Endothelial cell of umbilical vein (primary cell): ENCODE data around the gene USP7. TPM values are rescaled to one million over a fixed set of nuclear protein-coding genes. Genes with fewer than 3 reads are reported as not detected.

ENCODE experiments used
- BruUV-seq: library from RNA; stranded (reverse); fragments of 400-500 nt; replicated peaks from 2 replicates; lab custom pipeline; 2021; lab: Mats Ljungman, UMichigan
- CTCF ChIA-PET: fragments of 300-600, 350-600 bp; sonication (Branson Sonifier 250); formaldehyde crosslinking; loops from one replicate; lab custom pipeline; 2021; ENCODE audit warnings: antibody characterized with exemption, inconsistent platforms; lab: Charles Lee
- POLR2A ChIA-PET: fragments of 300-600, 350-600 bp; sonication (Branson Sonifier 250); formaldehyde crosslinking; loops from one replicate; lab custom pipeline; 2021; ENCODE audit warnings: antibody characterized with exemption, inconsistent platforms; lab: Charles Lee
- DNase-seq: peaks from one replicate; pipeline ENCODE4 v3.0.0-alpha.2; 2011; ENCODE audit warnings: low read depth, low spot score
- FAIRE-seq: peaks from 2 replicates; lab custom pipeline; 2011; peaks lifted over from hg19 to GRCh38; lab: Jason Lieb, UNC
- H2AFZ ChIP-seq: 2 replicates; pipeline ENCODE4 v1.6.0; 2012; ENCODE audit warnings: low read depth, low read length, control low read depth, inconsistent platforms
- H3K27ac ChIP-seq: 2 replicates; pipeline ENCODE4 v1.5.1; 2011; ENCODE audit warnings: low read depth, mild to moderate bottlenecking, control low read depth, low read length, moderate library complexity; ENCODE audit not compliant: insufficient read depth
- H3K27me3 ChIP-seq, 2 experiments: 2 replicates each; pipeline versions ENCODE4 v1.6.0 to v1.6.1; 2011; ENCODE audit warnings: low read length in 2 of 2, mixed read lengths in 1 of 2; ENCODE audit not compliant: control insufficient read depth in 2 of 2, insufficient read depth in 2 of 2
- H3K36me3 ChIP-seq, 2 experiments: 2 replicates in 1 of 2; 3 replicates in 1 of 2; pipeline ENCODE4 v1.5.1; 2011; ENCODE audit warnings: low read length in 2 of 2, mild to moderate bottlenecking in 1 of 2, moderate library complexity in 1 of 2; ENCODE audit not compliant: control insufficient read depth in 2 of 2, insufficient read depth in 2 of 2; ENCODE audit errors: extremely low read depth in 1 of 2
- H3K4me1 ChIP-seq: 3 replicates; pipeline ENCODE4 v1.5.1; 2011; ENCODE audit warnings: mild to moderate bottlenecking, low read length; ENCODE audit not compliant: control insufficient read depth, insufficient read depth; ENCODE audit errors: extremely low read depth
- H3K4me2 ChIP-seq: 2 replicates; pipeline ENCODE4 v1.6.1; 2011; ENCODE audit warnings: low read length, control low read depth, mixed read lengths; ENCODE audit not compliant: insufficient read depth
- H3K4me3 ChIP-seq, 3 experiments: fragments of 200-600 bp in 1 of 3; sonication (generic), shearing (Covaris generic) in 1 of 3; replicated peaks in 1 of 3; 2 replicates each; pipeline ENCODE4 v1.5.1; 2011 to 2016; ENCODE audit warnings: control low read depth in 3 of 3, low read length in 3 of 3, mild to moderate bottlenecking in 2 of 3, inconsistent platforms in 1 of 3, low read depth in 1 of 3, moderate library complexity in 1 of 3; ENCODE audit not compliant: insufficient read depth in 1 of 3
- H3K79me2 ChIP-seq: 2 replicates; pipeline ENCODE4 v1.6.0; 2012; ENCODE audit warnings: low read length, inconsistent platforms; ENCODE audit not compliant: control insufficient read depth, insufficient read depth
- H3K9ac ChIP-seq: replicated peaks from 2 replicates; pipeline ENCODE3; 2011; ENCODE audit warnings: low read length, control low read depth; ENCODE audit not compliant: insufficient read depth; ENCODE audit errors: extremely low read depth
- H3K9me1 ChIP-seq: replicated peaks from 3 replicates; pipeline ENCODE4 v1.6.0; 2011; ENCODE audit warnings: mild to moderate bottlenecking, low read length; ENCODE audit not compliant: control insufficient read depth, insufficient read depth; ENCODE audit errors: extremely low read depth
- H3K9me3 ChIP-seq: replicated peaks from 2 replicates; pipeline ENCODE4 v1.5.1; 2012; ENCODE audit warnings: low read length, inconsistent platforms; ENCODE audit not compliant: control insufficient read depth, insufficient read depth
- H4K20me1 ChIP-seq: replicated peaks from 2 replicates; pipeline ENCODE3; 2011; ENCODE audit warnings: mild to moderate bottlenecking, low read length; ENCODE audit not compliant: control insufficient read depth, insufficient read depth; ENCODE audit errors: extremely low read depth
- CTCF ChIP-seq, 2 donors: IDR thresholded peaks; 1 replicate in 1 of 2; 2 replicates in 1 of 2; pipeline ENCODE4 v1.5.1; 2011; ENCODE audit warnings: low read length in 2 of 2, mild to moderate bottlenecking in 2 of 2, moderate library complexity in 2 of 2, control low read depth in 1 of 2, inconsistent platforms in 1 of 2, low read depth in 1 of 2; ENCODE audit not compliant: insufficient read depth in 1 of 2; ENCODE audit errors: extremely low read depth in 1 of 2
- EZH2 ChIP-seq: IDR thresholded peaks from 2 replicates; pipeline ENCODE4 v1.6.1; 2012; ENCODE audit warnings: borderline replicate concordance, low read depth, mild to moderate bottlenecking, moderate library complexity, low read length, inconsistent platforms; ENCODE audit not compliant: severe bottlenecking
- FOS ChIP-seq: IDR thresholded peaks from 2 replicates; pipeline ENCODE4 v1.6.1; 2011; ENCODE audit warnings: mild to moderate bottlenecking, low read length, moderate library complexity, borderline replicate concordance; ENCODE audit not compliant: insufficient read depth
- GATA2 ChIP-seq: IDR thresholded peaks from 2 replicates; pipeline ENCODE4 v1.7.0; 2011; ENCODE audit warnings: low read depth, mild to moderate bottlenecking, moderate library complexity, mixed read lengths, low read length; ENCODE audit not compliant: insufficient read length, insufficient read depth
- JUN ChIP-seq: IDR thresholded peaks from 2 replicates; pipeline ENCODE4 v1.6.1; 2011; ENCODE audit warnings: borderline replicate concordance, low read depth; ENCODE audit not compliant: insufficient read length, insufficient read depth
- MAX ChIP-seq: IDR thresholded peaks from 2 replicates; pipeline ENCODE4 v1.6.1; 2011; ENCODE audit not compliant: insufficient read depth, insufficient read length
- MYC ChIP-seq: IDR thresholded peaks from one replicate; pipeline ENCODE4 v1.6.1; 2011; ENCODE audit warnings: mild to moderate bottlenecking, low read depth, low read length
- POLR2A ChIP-seq: IDR thresholded peaks from 2 replicates; pipeline ENCODE4 v1.6.1; 2012; ENCODE audit warnings: low read depth, mild to moderate bottlenecking, control low read depth, low read length
- POLR2AphosphoS5 ChIP-seq: IDR thresholded peaks from 2 replicates; pipeline ENCODE4 v1.6.1; 2012; ENCODE audit warnings: low read depth, mild to moderate bottlenecking, control low read depth, low read length, moderate library complexity; ENCODE audit not compliant: insufficient read depth
- dilution Hi-C: fragments of 300-500 bp; cut with MboI; formaldehyde crosslinking; loops from one replicate; pipeline ENCODE4 v1.15.0; 2019; ENCODE audit warnings: low sequenced_read_pairs; ENCODE audit not compliant: extremely low pct_ligation_motif_present
- intact Hi-C: fragments of 100-400 bp; cut with micrococcal nuclease; formaldehyde crosslinking; loops from one replicate; pipeline ENCODE4 v1.10.0; 2022
- polyA plus RNA-seq, 4 experiments: library from polyadenylated mRNA; depleted of rRNA in 3 of 4; stranded (reverse) in 3 of 4; unstranded in 1 of 4; fragments of >200 nt; gene quantifications; 2 replicates each; pipeline versions ENCODE4 v1.2.1 to v1.2.3, GENCODE V29; 2011 to 2012; ENCODE audit warnings: missing spikeins in 1 of 4
- total RNA-seq: library from RNA; stranded (reverse); gene quantifications from 2 replicates; pipeline ENCODE4 v1.2.3, GENCODE V29; 2021

USP7 gene
- total and polyA plus RNA-seq, 2 donors (not counting 3 experiments of a cell fraction or from before 2014, with no cell fraction given) = 17.7 to 130 TPM

DNA sequence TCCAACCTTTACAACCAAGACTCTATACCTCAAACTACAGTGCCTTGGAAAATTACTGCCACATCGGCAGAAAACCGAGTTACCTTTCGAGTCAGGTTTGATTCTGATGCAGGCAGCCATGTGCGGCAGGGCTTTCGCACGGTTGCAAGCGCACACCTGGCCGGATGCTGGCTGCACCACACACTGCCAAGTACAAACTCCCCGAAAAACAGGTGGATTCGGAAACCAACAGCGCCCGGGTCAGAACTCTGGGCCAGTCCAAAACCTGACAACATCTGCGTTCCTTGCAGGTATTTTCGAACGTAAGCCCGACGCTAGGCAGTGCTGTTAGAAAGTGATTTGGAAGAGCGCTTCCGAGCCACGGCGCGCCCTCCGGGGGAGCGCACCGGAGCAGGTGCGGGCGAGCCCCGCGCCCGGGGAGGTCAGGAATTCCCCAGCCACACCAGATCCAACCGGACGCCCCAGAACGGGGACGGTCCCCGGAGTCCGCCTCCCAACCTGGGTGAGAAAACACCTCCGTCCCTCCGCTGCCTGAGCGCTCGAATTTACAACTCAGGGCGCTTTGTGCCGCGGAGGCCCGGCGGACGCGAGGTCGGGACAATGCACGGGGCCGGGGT lies 1.2 kb downstream of the USP7 start:
- Histone ChIP-seq H2AFZ (no peak overlapping the region), H3K9me3 (no peaks in the 10 kb centered on the region), H3K9ac (peak overlapping the region; percentile 89), H3K36me3 (no peaks in the 10 kb centered on the region), H3K9me1 (peaks cover 4% of the 10 kb centered on the region), H3K4me2 (peak overlapping the region; percentile 94), H3K4me1 (peaks cover 48% of the 10 kb centered on the region), H3K27me3 (no peaks in the 10 kb centered on the region), H3K4me3 (peak overlapping the region; percentile 45 to 82 (median 55)), H3K27ac (peak overlapping the region; percentile 51), H3K79me2 (peaks cover 56% of the 10 kb centered on the region), H4K20me1 (peaks cover 3% of the 10 kb centered on the region)
- TF ChIP-seq POLR2AphosphoS5 = no peak
- TF ChIP-seq CTCF (IDR thresholded peaks at IDR 0.05; ENCODE audit: extremely low read depth in 1 of 2, insufficient read depth in 1 of 2, low read depth in 1 of 2, low read length in 2 of 2) = no peak
- TF ChIP-seq MYC = no peak
- no peak for TF ChIP-seq EZH2
- TF ChIP-seq MAX = no peak
- TF ChIP-seq JUN = no peak
- no peak for TF ChIP-seq GATA2
- TF ChIP-seq POLR2A = no peak
- TF ChIP-seq FOS = no peak
- intact Hi-C loops = loop anchor here (1.0 to 5.0 kb wide), 2 partner anchors 85 to 129 kb away; partner anchors contain the start of gene HAPSTR1
- DNase-seq (peak; percentile 22), FAIRE-seq (no peak)
- BruUV-seq = no TSS peak
- ChIA-PET CTCF (interaction anchor here (1.2 kb wide), 2 partner anchors 46 to 116 kb away, joined by 3 to 8 read pairs; no protein-coding TSS in a partner anchor), POLR2A (no interaction called here)
- dilution Hi-C loops = no loop called here
